WI38 (cell line): ENCODE measurements around the gene IPO13.

ENCODE experiments used
- H3K4me3 ChIP-seq: 2 replicates; pipeline ENCODE4 v1.5.1; 2011; ENCODE audit warnings: low read depth, mild to moderate bottlenecking, control low read depth, low read length
- CTCF ChIP-seq: IDR thresholded peaks from 2 replicates; pipeline ENCODE4 v1.5.1; 2012; ENCODE audit warnings: low read depth, mild to moderate bottlenecking, control low read depth, low read length

Gene IPO13

GRCh38 chr1:44010935-44011471, 64.3 kb downstream of the IPO13 start:
- TF ChIP-seq CTCF, result no peak
- H3K4me3 ChIP-seq, result no peak overlapping the region

GRCh38 chr1:44012404-44012803, 65.7 kb downstream of the IPO13 start:
- TF ChIP-seq CTCF, result no peak
- H3K4me3 ChIP-seq, result no peak overlapping the region

DNA sequence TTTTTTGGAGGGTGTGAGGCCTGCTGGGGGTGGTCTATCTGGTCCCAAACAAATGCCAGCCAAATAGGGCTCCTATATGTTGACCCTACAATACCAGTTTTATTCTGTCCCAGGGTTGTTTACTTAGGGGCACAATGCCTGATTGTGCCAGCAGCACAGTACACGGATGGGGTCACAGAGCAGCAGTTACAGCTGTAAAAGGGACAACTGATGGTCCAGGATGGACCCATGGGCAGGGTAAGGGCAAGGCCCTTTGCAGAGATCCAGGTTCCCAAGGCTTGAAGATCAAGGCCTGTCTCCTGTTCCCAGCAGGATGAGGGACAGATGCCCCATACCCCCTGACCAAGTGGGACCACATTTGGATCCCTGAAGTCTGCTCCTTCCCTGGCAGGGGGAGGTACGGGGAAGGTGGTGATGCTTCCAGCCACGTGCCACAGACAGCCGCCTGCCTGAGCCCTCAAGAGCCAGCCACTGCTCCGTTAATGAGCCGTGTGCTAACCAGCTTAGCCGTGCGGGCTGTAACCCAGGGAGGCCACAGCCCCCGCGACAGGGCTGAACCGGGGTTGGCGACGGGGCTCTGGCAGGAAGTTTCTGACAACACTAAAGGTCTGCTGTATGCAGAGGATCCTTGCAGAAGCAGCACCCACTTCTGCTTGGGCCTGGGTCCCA, 66.3 kb downstream of the IPO13 start:
- no peak for TF ChIP-seq CTCF

DNA sequence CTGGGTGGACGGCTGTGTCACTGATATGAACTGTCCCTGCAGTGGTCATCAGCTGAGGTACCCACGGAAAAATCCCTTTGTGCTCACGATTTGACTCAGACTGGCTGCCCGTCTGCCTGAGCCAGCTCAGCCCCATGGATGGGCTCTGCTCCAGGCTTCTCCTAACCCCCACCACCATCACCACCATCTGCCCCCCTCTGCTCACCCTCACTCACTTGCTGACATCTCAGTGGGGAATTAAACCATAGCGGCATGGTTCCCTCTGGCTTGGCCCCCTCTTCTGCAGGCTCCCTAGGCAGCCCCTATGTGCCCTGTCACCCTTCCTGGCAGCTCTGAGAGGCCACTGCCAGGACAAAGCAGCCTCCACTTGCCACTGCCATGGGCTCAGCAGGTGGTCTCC, 67.2 kb downstream of the IPO13 start:
- no peak overlapping the region for H3K4me3 ChIP-seq
- TF ChIP-seq CTCF, result no peak

More for the DNA sequence above, 66.3 kb downstream of the IPO13 start:
- no peak overlapping the region for H3K4me3 ChIP-seq

DNA sequence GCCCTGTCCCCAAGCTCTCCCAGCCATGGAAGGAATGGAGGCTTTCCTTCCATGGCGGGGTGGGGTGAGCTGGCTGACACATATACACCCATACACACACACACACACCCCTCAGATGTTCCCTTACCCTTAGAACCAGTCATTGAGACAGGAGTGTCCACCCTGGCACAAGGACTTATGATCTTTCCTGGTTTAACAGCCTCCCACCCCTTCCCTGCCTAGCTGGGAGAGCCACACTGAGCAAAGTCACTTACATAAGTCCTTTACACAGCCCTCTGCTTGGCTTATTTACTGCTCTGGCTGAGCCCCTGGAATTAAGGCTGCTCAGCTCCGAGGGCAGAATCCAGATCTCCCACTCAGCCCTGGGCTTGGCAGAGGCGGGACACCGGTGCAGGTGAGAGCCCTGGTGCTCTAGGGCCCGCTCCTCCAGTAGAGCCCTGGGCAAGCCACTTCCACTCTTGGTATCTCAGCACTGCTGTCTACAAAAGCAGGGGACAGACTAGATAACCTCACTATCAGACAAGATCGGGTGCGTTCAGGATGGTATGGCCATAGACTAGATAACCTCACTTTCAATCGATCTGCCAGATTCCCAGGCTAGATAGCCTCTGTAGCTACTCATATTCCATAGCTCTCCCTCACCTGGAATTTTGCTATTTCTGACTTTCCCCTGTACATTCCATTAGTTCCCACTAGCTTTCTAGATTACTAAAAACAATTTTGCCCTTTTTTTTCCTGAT, 67.8 kb downstream of the IPO13 start:
- no peak for TF ChIP-seq CTCF

GRCh38 chr1:44015206-44015605, 68.5 kb downstream of the IPO13 start:
- no peak for TF ChIP-seq CTCF
- no peak overlapping the region for H3K4me3 ChIP-seq

More for the DNA sequence above, 67.8 kb downstream of the IPO13 start:
- H3K4me3 ChIP-seq, result no peak overlapping the region
